Panc1 (cell line): ENCODE data around the gene CD44.

Source experiments
- POLR2AphosphoS5 ChIP-seq: IDR thresholded peaks from 2 replicates; pipeline ENCODE4 v1.6.1; 2012; ENCODE audit warnings: mild to moderate bottlenecking, low read depth, low read length, moderate library complexity
- SIN3A ChIP-seq: IDR thresholded peaks from 2 replicates; pipeline ENCODE4 v1.6.1; 2012; ENCODE audit warnings: low read depth, mild to moderate bottlenecking, low read length, moderate library complexity, borderline replicate concordance; ENCODE audit not compliant: insufficient read depth
- TF ChIP-seq, protein P1 (sequence below): fragments of 450-650 bp; IDR thresholded peaks from 2 replicates; pipeline ENCODE4 v1.5.1; 2017; ENCODE audit warnings: mild to moderate bottlenecking

DNA sequence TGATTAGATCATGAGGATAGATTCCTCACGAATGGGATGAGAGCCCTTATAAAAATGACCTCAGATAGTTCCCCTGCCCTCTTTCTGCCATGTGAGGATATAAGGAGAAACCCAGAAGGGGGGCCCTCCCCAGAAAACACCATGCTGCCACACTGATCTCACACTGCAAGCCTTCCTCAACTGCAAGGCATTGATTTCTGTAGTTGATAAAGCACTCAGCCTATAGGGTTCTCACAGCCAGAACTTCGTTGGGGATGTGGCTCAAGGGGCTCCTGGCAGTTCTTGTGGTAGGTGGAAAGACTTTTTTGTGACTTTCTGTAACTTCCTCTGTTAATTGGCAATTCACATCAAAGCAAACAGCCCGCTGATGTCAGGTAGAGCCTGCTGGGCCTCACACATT lies 108.9 kb downstream of the CD44 start:
- TF ChIP-seq SIN3A (no peak), POLR2AphosphoS5 (no peak)
- TF ChIP-seq, protein P1, sequence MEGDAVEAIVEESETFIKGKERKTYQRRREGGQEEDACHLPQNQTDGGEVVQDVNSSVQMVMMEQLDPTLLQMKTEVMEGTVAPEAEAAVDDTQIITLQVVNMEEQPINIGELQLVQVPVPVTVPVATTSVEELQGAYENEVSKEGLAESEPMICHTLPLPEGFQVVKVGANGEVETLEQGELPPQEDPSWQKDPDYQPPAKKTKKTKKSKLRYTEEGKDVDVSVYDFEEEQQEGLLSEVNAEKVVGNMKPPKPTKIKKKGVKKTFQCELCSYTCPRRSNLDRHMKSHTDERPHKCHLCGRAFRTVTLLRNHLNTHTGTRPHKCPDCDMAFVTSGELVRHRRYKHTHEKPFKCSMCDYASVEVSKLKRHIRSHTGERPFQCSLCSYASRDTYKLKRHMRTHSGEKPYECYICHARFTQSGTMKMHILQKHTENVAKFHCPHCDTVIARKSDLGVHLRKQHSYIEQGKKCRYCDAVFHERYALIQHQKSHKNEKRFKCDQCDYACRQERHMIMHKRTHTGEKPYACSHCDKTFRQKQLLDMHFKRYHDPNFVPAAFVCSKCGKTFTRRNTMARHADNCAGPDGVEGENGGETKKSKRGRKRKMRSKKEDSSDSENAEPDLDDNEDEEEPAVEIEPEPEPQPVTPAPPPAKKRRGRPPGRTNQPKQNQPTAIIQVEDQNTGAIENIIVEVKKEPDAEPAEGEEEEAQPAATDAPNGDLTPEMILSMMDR: no peak
